HepG2 (cell line): ENCODE measurements around the gene HID1. TPM values are rescaled to one million over a fixed set of nuclear protein-coding genes. Genes with fewer than 3 reads are reported as not detected.

ENCODE experiments used
- ATAC-seq: fragments of 200-7000 bp; cut with Tn5 transposase; 3 replicates; pipeline ENCODE4 v1.9.1; 2020; ENCODE audit warnings: mild to moderate bottlenecking, moderate library complexity
- BruUV-seq: library from RNA; stranded (reverse); fragments of 400-500 nt; replicated peaks from 2 replicates; lab custom pipeline; 2021; lab: Mats Ljungman, UMichigan
- CTCF ChIA-PET: fragments of 300-600 bp; formaldehyde crosslinking; extraction: SDS; loops from one replicate; lab custom pipeline; 2021; ENCODE audit warnings: low total read pairs, inconsistent platforms, low intra/inter-chr PET ratio; lab: Yijun Ruan, JAX
- POLR2A ChIA-PET: fragments of 350-600 bp; sonication (Branson Sonifier 250); formaldehyde crosslinking; loops from one replicate; lab custom pipeline; 2020; ENCODE audit warnings: antibody characterized with exemption, inconsistent platforms; lab: Yijun Ruan, JAX
- DNase-seq: peaks from one replicate; pipeline ENCODE4 v3.0.0-alpha.2; 2015; ENCODE audit warnings: low spot score
- FAIRE-seq: peaks from 3 replicates; lab custom pipeline; 2011; peaks lifted over from hg19 to GRCh38; lab: Jason Lieb, UNC
- H2AFZ ChIP-seq: one replicate; pipeline ENCODE4 v1.6.1; 2011; ENCODE audit warnings: low read length, inconsistent platforms
- H3K27ac ChIP-seq: fragments of 300-600 bp; 3 replicates; pipeline ENCODE4 v1.8.0; 2011; ENCODE audit warnings: mixed run types, mild to moderate bottlenecking, mixed read lengths, low read length, inconsistent platforms; ENCODE audit not compliant: insufficient read depth; ENCODE audit errors: extremely low read length
- H3K27me3 ChIP-seq, 2 experiments: fragments of 200-600 bp in 1 of 2; 2 replicates in 1 of 2; 3 replicates in 1 of 2; pipeline versions ENCODE4 v1.6.0 to v1.8.0; 2011; ENCODE audit warnings: low read length in 2 of 2, mild to moderate bottlenecking in 2 of 2, moderate library complexity in 2 of 2, inconsistent platforms in 1 of 2; ENCODE audit not compliant: insufficient read depth in 2 of 2, control insufficient read depth in 1 of 2
- H3K36me3 ChIP-seq, 2 experiments: fragments of 200-600 bp in 1 of 2; replicated peaks in 1 of 2; 2 replicates in 1 of 2; 3 replicates in 1 of 2; pipeline versions ENCODE4 v1.5.1 to v1.8.0; 2011; ENCODE audit warnings: low read length in 2 of 2, inconsistent platforms in 1 of 2; ENCODE audit not compliant: insufficient read depth in 2 of 2, control insufficient read depth in 1 of 2
- H3K4me1 ChIP-seq: 2 replicates; pipeline ENCODE4 v1.5.1; 2012; ENCODE audit warnings: low read length, inconsistent platforms; ENCODE audit not compliant: insufficient read depth
- H3K4me2 ChIP-seq: 2 replicates; pipeline ENCODE4 v1.6.0; 2011; ENCODE audit warnings: low read depth, low read length, inconsistent platforms
- H3K4me3 ChIP-seq, 3 experiments: fragments of 200-600 bp in 1 of 3; sonication (generic), shearing (Covaris generic) in 1 of 3; replicated peaks in 1 of 3; 2 replicates each; pipeline ENCODE4 v1.5.1; 2011 to 2016; ENCODE audit warnings: low read length in 3 of 3, inconsistent platforms in 2 of 3, low read depth in 2 of 3, mild to moderate bottlenecking in 2 of 3, control low read depth in 1 of 3, mixed read lengths in 1 of 3; ENCODE audit not compliant: insufficient read depth in 1 of 3
- H3K79me2 ChIP-seq: one replicate; pipeline ENCODE4 v1.6.1; 2011; ENCODE audit warnings: low read length, inconsistent platforms; ENCODE audit not compliant: insufficient read depth
- H3K9ac ChIP-seq: 2 replicates; pipeline ENCODE4 v1.6.0; 2011; ENCODE audit warnings: mild to moderate bottlenecking, low read depth, low read length, inconsistent platforms; ENCODE audit not compliant: insufficient read depth
- H3K9me3 ChIP-seq: 2 replicates; pipeline ENCODE4 v1.5.1; 2012; ENCODE audit warnings: mild to moderate bottlenecking, low read length
- H4K20me1 ChIP-seq: 2 replicates; pipeline ENCODE4 v1.6.0; 2011; ENCODE audit warnings: inconsistent platforms, mild to moderate bottlenecking, low read length, moderate library complexity; ENCODE audit not compliant: insufficient read depth
- ATF2 ChIP-seq: sonication (generic); formaldehyde crosslinking; IDR thresholded peaks from 2 replicates; pipeline ENCODE4 v1.4.0; 2020; ENCODE audit warnings: missing genetic modification reagents
- CBX1 ChIP-seq: IDR thresholded peaks from one replicate; pipeline ENCODE4 v1.6.1; 2016; ENCODE audit warnings: antibody characterized with exemption, low read depth
- CSRNP1 ChIP-seq: sonication (generic); formaldehyde crosslinking; IDR thresholded peaks from 2 replicates; pipeline ENCODE4 v1.8.1; 2023; ENCODE audit warnings: mild to moderate bottlenecking, missing genetic modification reagents
- DMTF1 ChIP-seq: sonication (generic); formaldehyde crosslinking; IDR thresholded peaks from 2 replicates; pipeline ENCODE4 v1.4.0; 2020; ENCODE audit warnings: mild to moderate bottlenecking, missing genetic modification reagents
- HNF1B ChIP-seq: sonication (generic); formaldehyde crosslinking; IDR thresholded peaks from 2 replicates; pipeline ENCODE4 v1.5.1; 2020; ENCODE audit warnings: mild to moderate bottlenecking, moderate library complexity, missing genetic modification reagents
- IKZF1 ChIP-seq: fragments of 450-650 bp; IDR thresholded peaks from 2 replicates; pipeline ENCODE4 v1.7.1; 2016
- NFAT5 ChIP-seq: sonication (generic); formaldehyde crosslinking; IDR thresholded peaks from 2 replicates; pipeline ENCODE4 v1.4.0; 2020; ENCODE audit warnings: missing genetic modification reagents
- TMF1 ChIP-seq: sonication (generic); formaldehyde crosslinking; IDR thresholded peaks from 2 replicates; pipeline ENCODE4 v1.8.1; 2022; ENCODE audit warnings: low read depth, missing genetic modification reagents
- ZC3H4 ChIP-seq: sonication (generic); formaldehyde crosslinking; IDR thresholded peaks from 2 replicates; pipeline ENCODE4 v1.4.0; 2020; ENCODE audit warnings: missing genetic modification reagents, borderline replicate concordance
- ZNF207 ChIP-seq: fragments of 450-650 bp; IDR thresholded peaks from 2 replicates; pipeline ENCODE4 v1.6.1; 2016; ENCODE audit warnings: antibody characterized with exemption, borderline replicate concordance
- ZNF446 ChIP-seq: sonication (generic); formaldehyde crosslinking; IDR thresholded peaks from 2 replicates; pipeline ENCODE4 v1.5.0; 2020; ENCODE audit warnings: mild to moderate bottlenecking, missing genetic modification reagents
- ZNF570 ChIP-seq: sonication (generic); formaldehyde crosslinking; IDR thresholded peaks from 2 replicates; pipeline ENCODE4 v1.4.0; 2020; ENCODE audit warnings: mild to moderate bottlenecking, missing genetic modification reagents, borderline replicate concordance
- WGBS: methylation state at CpG from one replicate; pipeline ENCODE4 v1.1.6; 2017; ENCODE audit warnings: low lambda C conversion rate; 5-methylcytosine and 5-hydroxymethylcytosine counted together
- in situ Hi-C: cut with HindIII; loops from 2 replicates; pipeline ENCODE4 v1.10.0; 2017; ENCODE audit warnings: low pct_unique_long_range_greater_than_20kb; ENCODE audit not compliant: extremely low pct_ligation_motif_present
- intact Hi-C: fragments of 100-400 bp; cut with micrococcal nuclease; formaldehyde crosslinking; loops from one replicate; pipeline ENCODE4 v1.10.0; 2022; ENCODE audit not compliant: unreplicated experiment
- polyA plus RNA-seq, 8 experiments: library from polyadenylated mRNA; depleted of rRNA in 3 of 8; stranded (reverse) in 7 of 8; unstranded in 1 of 8; fragments of >200 nt; fragmentation: Illumina TruSeq in 4 of 8; extraction: Trizol in 4 of 8; gene quantifications; 2 replicates each; pipeline versions ENCODE4 v1.2.1 to v1.2.3, GENCODE V29; 2011 to 2016; ENCODE audit warnings: low read depth in 4 of 8, missing spikeins in 1 of 8, mixed read lengths in 1 of 8; ENCODE audit not compliant: insufficient read depth in 1 of 8
- total RNA-seq, 5 experiments: library from RNA; depleted of rRNA; stranded (reverse); fragments of >200 nt; fragmentation: Illumina TruSeq; extraction: Trizol; gene quantifications; 2 replicates each; pipeline ENCODE4 v1.2.3, GENCODE V29; 2016; ENCODE audit warnings: low read depth in 1 of 5

Gene HID1
- total and polyA plus RNA-seq, 2 of the 13 experiments (the other 11 are each of a cell fraction or from before 2014, with no cell fraction given): 2.1 to 10.6 TPM

- H3K9me3 ChIP-seq: no peaks in the 10 kb centered on the region
- BruUV-seq: no TSS peak
- POLR2A ChIA-PET: interaction anchor here (1.4 kb wide), 1 partner anchor 81 kb away, joined by 3 read pairs; the partner anchor contains the start of gene FDXR
- ATAC-seq: no peak
- no peak for DNase-seq
- FAIRE-seq: no peak
- intact Hi-C loops (no loop called here), in situ Hi-C loops (loop anchor here (5.0 kb wide), 1 partner anchor 152 kb away; no protein-coding TSS in a partner anchor)
- no peaks in the 10 kb centered on the region for H3K79me2 ChIP-seq
- no peaks in the 10 kb centered on the region for H3K36me3 ChIP-seq
- no peak overlapping the region for H3K4me2 ChIP-seq
- H3K27ac ChIP-seq: no peak overlapping the region
- H2AFZ ChIP-seq: no peak overlapping the region
- WGBS: 55% methylated on average over 15 of the region's 15 CpGs
- no peaks in the 10 kb centered on the region for H4K20me1 ChIP-seq
- H3K9ac ChIP-seq: no peak overlapping the region
- CTCF ChIA-PET: no interaction called here
- H3K27me3 ChIP-seq: peaks cover 7 to 37% of the 10 kb centered on the region in 2 experiments; a peak in 4 of 5 replicates
- H3K4me1 ChIP-seq: peaks cover 10% of the 10 kb centered on the region
- no peak overlapping the region for H3K4me3 ChIP-seq
- TF ChIP-seq DMTF1 (CRISPR knock-in tag) (no peak), CBX1 (no peak), CSRNP1 (CRISPR knock-in tag) (no peak), IKZF1 (no peak), ZNF207 (no peak), ZC3H4 (CRISPR knock-in tag) (no peak), ZNF446 (CRISPR knock-in tag) (no peak), TMF1 (CRISPR knock-in tag) (no peak), NFAT5 (no peak), ATF2 (CRISPR knock-in tag) (no peak), ZNF570 (CRISPR knock-in tag) (no peak), HNF1B (CRISPR knock-in tag) (no peak)
These were observed 18.4 kb downstream of the HID1 start for GRCh38 chr17:74954115-74954514.
